Activated CD8-positive, alpha-beta memory T cell treated with anti-CD3 and anti-CD28 coated beads, Interleukin-2, amount 10 ng/mL, durations not matched to agents 7 days and 5 days (primary cell): ENCODE data around the gene TXK. TPM values are rescaled to one million over a fixed set of nuclear protein-coding genes. Genes with fewer than 3 reads are reported as not detected.
A peak's percentile ranks its signal among the peaks of the same experiment; 100 is the strongest.

Source experiments
- ATAC-seq: fragments of 150-1000 bp; cut with Tn5 transposase; one replicate; pipeline ENCODE4 v1.10.0; 2021; ENCODE audit warnings: moderate library complexity
- CTCF ChIA-PET: fragments of 350-600 bp; sonication (Branson Sonifier 250); formaldehyde crosslinking; loops from one replicate; lab custom pipeline; 2021; ENCODE audit warnings: antibody characterized with exemption; lab: Charles Lee
- DNase-seq: peaks from one replicate; pipeline ENCODE4 v3.0.0-alpha.2; 2020
- H3K27ac Mint-ChIP-seq: one replicate; pipeline ENCODE4 v1.8.0; 2021; ENCODE audit warnings: mild to moderate bottlenecking, mixed read lengths
- H3K27me3 Mint-ChIP-seq: one replicate; pipeline ENCODE4 v1.8.0; 2021; ENCODE audit warnings: mixed read lengths
- H3K36me3 Mint-ChIP-seq: one replicate; pipeline ENCODE4 v1.8.0; 2021; ENCODE audit warnings: mild to moderate bottlenecking, mixed read lengths
- H3K4me1 Mint-ChIP-seq: one replicate; pipeline ENCODE4 v1.8.0; 2021; ENCODE audit warnings: mixed read lengths
- H3K4me3 Mint-ChIP-seq: one replicate; pipeline ENCODE4 v1.8.0; 2021; ENCODE audit warnings: mild to moderate bottlenecking, moderate library complexity, mixed read lengths
- H3K9me3 Mint-ChIP-seq: one replicate; pipeline ENCODE4 v1.8.0; 2022; ENCODE audit warnings: low read depth, mixed read lengths
- total RNA-seq, 2 experiments: library from RNA; stranded (reverse); gene quantifications; one replicate each; pipeline ENCODE4 v1.2.3, GENCODE V29; 2021

The TXK gene
- total RNA-seq, 2 experiments from 2014 or later: 21.2 to 24.0 TPM

DNA sequence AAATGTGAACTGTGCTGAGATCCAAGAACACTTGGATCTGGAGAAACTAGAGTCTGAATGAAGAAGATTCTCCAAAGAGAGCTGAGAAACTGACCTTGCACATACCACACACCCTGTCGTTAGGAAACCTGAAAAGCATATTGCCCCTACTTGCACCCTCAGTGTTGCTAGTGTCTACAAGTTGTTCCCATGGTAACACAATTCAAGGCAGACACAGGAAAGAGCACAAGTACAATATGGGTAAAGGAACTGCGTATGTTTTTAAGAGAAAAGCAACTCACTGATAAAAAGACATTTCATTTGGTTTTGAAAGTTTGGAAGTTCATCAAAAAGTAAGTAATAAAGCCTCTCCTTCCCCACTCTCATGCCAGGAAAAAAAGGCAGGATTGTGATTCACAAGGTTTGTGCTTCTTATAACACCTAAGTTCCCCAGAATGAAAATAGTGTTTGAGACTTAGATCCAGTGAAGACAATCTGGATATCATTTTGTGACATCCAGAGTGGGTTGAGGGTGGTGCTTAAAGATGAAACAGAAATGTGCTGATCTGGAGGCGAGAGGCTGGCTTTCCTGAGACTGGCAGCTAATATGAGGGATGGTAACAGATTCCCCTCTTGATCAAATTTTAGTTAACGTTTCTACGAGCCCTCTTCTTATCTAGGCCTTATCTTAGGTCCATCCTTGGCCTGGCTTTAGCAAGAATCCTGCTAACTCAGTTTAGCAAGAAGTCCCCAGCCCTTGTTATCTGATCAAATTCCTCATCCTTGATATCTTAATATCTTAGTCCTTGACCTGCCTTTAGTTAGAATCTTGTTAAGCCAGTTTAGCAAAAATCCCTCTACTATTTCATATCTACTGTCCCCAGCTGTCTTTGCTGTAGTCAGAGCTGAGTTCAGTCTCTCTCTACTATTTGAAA is 75.2 kb downstream of the TXK start:
- DNase-seq: no peak
- peaks cover 2% of the 10 kb centered on the region for H3K36me3 Mint-ChIP-seq
- H3K27ac Mint-ChIP-seq: no peak overlapping the region
- peaks cover 4% of the 10 kb centered on the region for H3K9me3 Mint-ChIP-seq
- CTCF ChIA-PET: interaction anchor here (0.9 kb wide), 1 partner anchor 125 kb away, joined by 3 read pairs; no protein-coding TSS in a partner anchor
- no peak for ATAC-seq
- H3K4me1 Mint-ChIP-seq: no peaks in the 10 kb centered on the region
- H3K4me3 Mint-ChIP-seq: no peak overlapping the region
- H3K27me3 Mint-ChIP-seq: peaks cover 11% of the 10 kb centered on the region

DNA sequence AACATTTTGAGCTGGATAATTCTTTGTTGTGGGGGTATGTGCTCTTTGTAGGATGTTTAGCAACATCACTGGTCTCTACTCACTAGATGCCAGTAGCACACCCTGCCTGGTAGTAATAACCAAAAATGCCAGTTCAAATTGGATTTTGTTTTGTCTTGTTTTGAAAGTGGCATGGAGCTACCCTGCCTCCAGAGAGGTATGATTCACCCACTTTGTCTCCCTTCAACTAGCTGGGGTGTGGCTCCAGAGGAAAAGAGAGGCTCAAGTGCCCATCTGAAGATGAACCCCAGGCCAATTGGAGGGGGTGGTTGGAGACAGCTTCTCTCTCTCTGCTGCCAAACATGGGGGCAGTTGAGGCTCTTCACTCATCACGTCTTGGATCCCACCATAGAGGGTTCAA is 83.0 kb downstream of the TXK start:
- Mint-ChIP-seq H3K4me1 (peaks cover 21% of the 10 kb centered on the region), H3K4me3 (no peak overlapping the region), H3K27ac (no peak overlapping the region), H3K36me3 (no peaks in the 10 kb centered on the region), H3K9me3 (no peaks in the 10 kb centered on the region), H3K27me3 (peaks cover 52% of the 10 kb centered on the region)
- DNase-seq: no peak
- no peak for ATAC-seq
- CTCF ChIA-PET: no interaction called here

- peaks cover 25% of the 10 kb centered on the region for H3K4me1 Mint-ChIP-seq
- H3K27me3 Mint-ChIP-seq: peaks cover 66% of the 10 kb centered on the region
- ATAC-seq: no peak
- H3K36me3 Mint-ChIP-seq: no peaks in the 10 kb centered on the region
- no peaks in the 10 kb centered on the region for H3K9me3 Mint-ChIP-seq
- DNase-seq: no peak
- H3K4me3 Mint-ChIP-seq: no peak overlapping the region
- CTCF ChIA-PET: interaction anchor here (1.1 kb wide), 1 partner anchor 16 kb away, joined by 5 read pairs; no protein-coding TSS in a partner anchor
- no peak overlapping the region for H3K27ac Mint-ChIP-seq
Observed at GRCh38 chr4:48049483-48049882, 84.6 kb downstream of the TXK start.

DNA sequence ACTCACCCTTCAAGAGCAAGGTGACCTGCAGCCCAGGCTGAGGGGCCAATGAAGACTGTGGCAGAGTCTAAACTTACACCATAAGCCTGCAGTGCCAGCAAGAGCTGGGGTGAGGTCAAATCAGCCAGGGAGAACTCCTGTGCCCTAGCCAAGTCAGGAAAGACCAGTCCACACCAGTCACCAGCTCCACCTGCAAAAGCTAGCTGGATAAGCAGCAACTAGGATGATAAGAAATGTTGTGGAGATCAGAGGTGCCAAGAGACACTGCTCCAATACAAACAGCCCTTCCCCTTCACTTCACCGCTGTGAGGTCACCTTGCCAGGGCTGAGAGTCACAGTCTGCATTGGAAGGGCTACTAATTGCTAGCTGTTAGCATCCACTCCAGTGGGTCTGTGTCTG is 86.2 kb downstream of the TXK start:
- Mint-ChIP-seq H3K27ac (no peak overlapping the region), H3K27me3 (peaks cover 81% of the 10 kb centered on the region)

GRCh38 chr4:48047421-48047844 is 86.6 kb downstream of the TXK start:
- H3K4me3 Mint-ChIP-seq: no peak overlapping the region
- H3K27me3 Mint-ChIP-seq: peaks cover 85% of the 10 kb centered on the region
- peaks cover 26% of the 10 kb centered on the region for H3K4me1 Mint-ChIP-seq

More for the DNA sequence above, 86.2 kb downstream of the TXK start:
- CTCF ChIA-PET: interaction anchor here (0.8 to 2.2 kb wide), 4 partner anchors 10 to 92 kb away, joined by 3 to 14 read pairs (median 3); no protein-coding TSS in a partner anchor
- H3K4me3 Mint-ChIP-seq: no peak overlapping the region
- no peaks in the 10 kb centered on the region for H3K9me3 Mint-ChIP-seq
- no peak for DNase-seq
- ATAC-seq: no peak
- H3K36me3 Mint-ChIP-seq: no peaks in the 10 kb centered on the region
- peaks cover 26% of the 10 kb centered on the region for H3K4me1 Mint-ChIP-seq

GRCh38 chr4:48046059-48046458 is 88.0 kb downstream of the TXK start:
- H3K27ac Mint-ChIP-seq: no peak overlapping the region
- no peak overlapping the region for H3K4me3 Mint-ChIP-seq
- no peaks in the 10 kb centered on the region for H3K36me3 Mint-ChIP-seq
- no peaks in the 10 kb centered on the region for H3K9me3 Mint-ChIP-seq
- peaks cover 33% of the 10 kb centered on the region for H3K4me1 Mint-ChIP-seq
- CTCF ChIA-PET: interaction anchor here (1.1 to 1.7 kb wide), 2 partner anchors 12 to 14 kb away, joined by 4 to 7 read pairs; no protein-coding TSS in a partner anchor
- no peak for DNase-seq
- no peak for ATAC-seq
- peaks cover 88% of the 10 kb centered on the region for H3K27me3 Mint-ChIP-seq

More at GRCh38 chr4:48047421-48047844, 86.6 kb downstream of the TXK start:
- Mint-ChIP-seq H3K9me3 (no peaks in the 10 kb centered on the region), H3K27ac (no peak overlapping the region), H3K36me3 (no peaks in the 10 kb centered on the region)
- DNase-seq (peak; percentile 93), ATAC-seq (peak; percentile 91)
- CTCF ChIA-PET: interaction anchor here (0.8 to 2.2 kb wide), 4 partner anchors 10 to 92 kb away, joined by 3 to 14 read pairs (median 3); no protein-coding TSS in a partner anchor

GRCh38 chr4:48044298-48044697 is 89.8 kb downstream of the TXK start:
- Mint-ChIP-seq H3K4me1 (peaks cover 33% of the 10 kb centered on the region), H3K27me3 (peaks cover 76% of the 10 kb centered on the region), H3K27ac (no peak overlapping the region), H3K4me3 (no peak overlapping the region), H3K9me3 (no peaks in the 10 kb centered on the region), H3K36me3 (peaks cover 2% of the 10 kb centered on the region)
- CTCF ChIA-PET: interaction anchor here (1.0 to 1.7 kb wide), 2 partner anchors 10 to 41 kb away, joined by 3 to 7 read pairs; no protein-coding TSS in a partner anchor
- DNase-seq (no peak), ATAC-seq (no peak)

- Mint-ChIP-seq H3K9me3 (no peaks in the 10 kb centered on the region), H3K27ac (no peak overlapping the region), H3K4me3 (no peak overlapping the region), H3K36me3 (peaks cover 2% of the 10 kb centered on the region), H3K27me3 (peaks cover 68% of the 10 kb centered on the region), H3K4me1 (peaks cover 33% of the 10 kb centered on the region)
- CTCF ChIA-PET: interaction anchor here (2.0 kb wide), 1 partner anchor 9 kb away, joined by 9 read pairs; no protein-coding TSS in a partner anchor
- DNase-seq (no peak), ATAC-seq (no peak)
Observed at GRCh38 chr4:48043504-48043903, 90.5 kb downstream of the TXK start.

DNA sequence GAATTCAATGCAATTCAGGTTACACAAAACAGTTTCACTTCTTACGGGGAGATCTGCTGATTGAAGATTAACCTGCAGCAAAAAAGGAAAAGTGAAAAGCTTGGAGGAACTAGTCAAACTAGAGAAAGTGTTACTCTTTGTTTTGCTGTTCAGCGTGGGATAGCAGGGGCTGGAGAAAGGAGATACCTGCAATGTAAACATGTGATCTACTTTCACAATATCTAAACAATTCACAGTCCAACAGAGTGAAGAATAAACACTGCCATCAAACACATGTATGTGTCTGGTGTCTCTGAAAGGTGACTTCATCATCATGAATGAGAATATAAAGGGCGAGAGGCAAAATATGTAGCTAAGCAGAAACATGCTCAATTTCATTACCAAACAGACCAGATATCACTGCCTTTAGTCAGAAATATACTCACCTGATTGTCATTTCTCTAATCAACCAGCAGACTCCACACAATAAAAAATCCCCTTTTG is 91.0 kb downstream of the TXK start:
- H3K4me1 Mint-ChIP-seq: peaks cover 31% of the 10 kb centered on the region
- ATAC-seq: no peak
- H3K9me3 Mint-ChIP-seq: no peaks in the 10 kb centered on the region
- H3K27ac Mint-ChIP-seq: no peak overlapping the region
- H3K36me3 Mint-ChIP-seq: peaks cover 2% of the 10 kb centered on the region
- CTCF ChIA-PET: interaction anchor here (2.0 kb wide), 1 partner anchor 9 kb away, joined by 9 read pairs; no protein-coding TSS in a partner anchor
- H3K27me3 Mint-ChIP-seq: peaks cover 67% of the 10 kb centered on the region
- no peak overlapping the region for H3K4me3 Mint-ChIP-seq
- no peak for DNase-seq

DNA sequence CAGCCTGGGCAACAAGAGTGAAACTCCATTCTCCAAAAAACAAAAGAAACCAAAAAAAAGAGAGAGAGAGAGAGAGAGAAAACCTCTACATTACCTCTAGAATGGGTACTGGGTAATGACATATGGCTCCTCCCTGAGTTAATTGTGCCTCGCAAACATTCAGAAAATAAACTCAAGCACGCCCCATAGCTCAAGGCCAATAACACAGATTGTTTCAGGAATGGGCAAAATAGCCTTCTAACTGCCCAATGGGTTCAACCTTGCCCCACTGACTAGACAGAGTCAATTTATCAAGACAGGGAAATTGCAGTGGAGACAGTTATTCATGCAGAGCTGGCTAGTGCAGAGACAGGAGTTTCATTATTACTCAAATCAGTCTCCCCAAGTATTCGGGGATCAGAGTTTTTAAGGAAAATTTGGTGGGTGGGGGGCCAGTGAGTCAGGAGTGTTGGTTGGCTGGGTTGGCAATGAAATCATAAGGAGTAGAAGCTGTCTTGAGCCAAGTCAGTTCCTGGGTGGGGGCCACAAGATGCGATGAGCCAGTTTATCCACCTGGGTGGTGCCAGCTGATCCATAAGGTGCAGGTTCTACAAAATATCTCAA is 92.4 kb downstream of the TXK start:
- ATAC-seq (no peak), DNase-seq (no peak)
- Mint-ChIP-seq H3K36me3 (peaks cover 2% of the 10 kb centered on the region), H3K9me3 (no peaks in the 10 kb centered on the region), H3K27me3 (peaks cover 58% of the 10 kb centered on the region), H3K4me3 (no peak overlapping the region), H3K4me1 (peaks cover 18% of the 10 kb centered on the region), H3K27ac (no peak overlapping the region)
- CTCF ChIA-PET: interaction anchor here (1.2 to 1.4 kb wide), 2 partner anchors 10 to 356 kb away, joined by 3 read pairs; no protein-coding TSS in a partner anchor

GRCh38 chr4:48039561-48039960 is 94.5 kb downstream of the TXK start:
- H3K4me1 Mint-ChIP-seq: peaks cover 12% of the 10 kb centered on the region
- ATAC-seq (no peak), DNase-seq (no peak)
- CTCF ChIA-PET: no interaction called here
- no peak overlapping the region for H3K27ac Mint-ChIP-seq
- peaks cover 39% of the 10 kb centered on the region for H3K27me3 Mint-ChIP-seq
- H3K4me3 Mint-ChIP-seq: no peak overlapping the region
- no peaks in the 10 kb centered on the region for H3K9me3 Mint-ChIP-seq
- H3K36me3 Mint-ChIP-seq: peaks cover 2% of the 10 kb centered on the region

GRCh38 chr4:48038666-48039065 is 95.4 kb downstream of the TXK start:
- Mint-ChIP-seq H3K4me3 (no peak overlapping the region), H3K4me1 (peaks cover 10% of the 10 kb centered on the region), H3K27ac (no peak overlapping the region), H3K27me3 (peaks cover 31% of the 10 kb centered on the region), H3K36me3 (peaks cover 2% of the 10 kb centered on the region), H3K9me3 (no peaks in the 10 kb centered on the region)
- no peak for DNase-seq
- ATAC-seq: no peak
- CTCF ChIA-PET: interaction anchor here (1.2 kb wide), 1 partner anchor 70 kb away, joined by 3 read pairs; no protein-coding TSS in a partner anchor

- H3K4me3 Mint-ChIP-seq: no peak overlapping the region
- H3K27ac Mint-ChIP-seq: no peak overlapping the region
- H3K36me3 Mint-ChIP-seq: peaks cover 2% of the 10 kb centered on the region
- H3K27me3 Mint-ChIP-seq: peaks cover 23% of the 10 kb centered on the region
- no peaks in the 10 kb centered on the region for H3K9me3 Mint-ChIP-seq
- DNase-seq (no peak), ATAC-seq (no peak)
- H3K4me1 Mint-ChIP-seq: peaks cover 10% of the 10 kb centered on the region
- CTCF ChIA-PET: interaction anchor here (1.2 kb wide), 1 partner anchor 11 kb away, joined by 3 read pairs; no protein-coding TSS in a partner anchor
Observed at GRCh38 chr4:48037117-48037462, 97.0 kb downstream of the TXK start.
